ENCODE results near the gene ITFG2.

ITFG2 gene

DNA sequence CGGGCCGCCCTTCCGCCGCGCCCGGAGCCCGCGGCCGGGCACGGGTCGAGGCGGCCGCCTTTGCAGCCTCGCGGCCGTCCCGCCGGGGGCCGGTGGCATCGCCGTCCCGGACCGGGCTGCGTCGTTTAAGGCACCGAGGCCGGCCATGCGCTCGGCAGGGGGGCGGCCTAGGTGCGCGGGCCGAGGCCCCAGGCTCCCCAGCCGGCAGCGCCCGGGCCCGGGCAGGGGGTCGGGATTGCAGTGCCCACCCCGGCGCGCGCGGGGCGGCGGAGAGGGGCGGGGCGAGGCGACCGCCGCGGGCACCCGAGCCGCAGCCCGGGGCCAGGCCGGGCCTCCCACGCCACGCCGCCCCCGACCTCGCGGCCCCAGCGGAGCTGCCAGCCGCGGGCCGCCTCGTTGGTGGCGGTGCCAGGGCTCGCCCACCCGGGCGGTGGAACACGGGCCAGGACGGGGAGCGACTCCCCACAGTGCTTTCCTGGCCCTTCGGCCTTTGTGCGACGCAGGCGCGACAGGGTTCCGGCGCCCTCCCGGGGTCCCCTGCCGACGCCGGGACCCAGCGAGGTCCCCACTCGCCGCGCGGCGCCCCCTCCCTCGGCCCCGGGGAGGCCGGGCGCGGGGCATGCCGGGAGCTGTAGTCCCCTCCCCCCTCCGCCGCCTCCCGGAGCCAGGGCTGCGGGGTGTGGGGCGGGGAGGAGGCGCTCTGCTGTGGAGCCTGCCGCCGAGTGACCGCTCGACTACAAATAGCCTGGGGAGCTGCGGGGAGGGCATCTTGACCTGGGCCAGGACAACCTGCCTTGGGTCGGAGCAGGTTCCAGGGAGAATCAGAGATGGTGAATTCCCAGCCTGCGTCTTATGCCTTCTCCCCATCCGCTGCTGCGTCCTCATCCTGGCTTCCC is 16.9 kb upstream of the ITFG2 start:
- DNase-seq: peak in 1 of 2 experiments; percentile 53

DNA sequence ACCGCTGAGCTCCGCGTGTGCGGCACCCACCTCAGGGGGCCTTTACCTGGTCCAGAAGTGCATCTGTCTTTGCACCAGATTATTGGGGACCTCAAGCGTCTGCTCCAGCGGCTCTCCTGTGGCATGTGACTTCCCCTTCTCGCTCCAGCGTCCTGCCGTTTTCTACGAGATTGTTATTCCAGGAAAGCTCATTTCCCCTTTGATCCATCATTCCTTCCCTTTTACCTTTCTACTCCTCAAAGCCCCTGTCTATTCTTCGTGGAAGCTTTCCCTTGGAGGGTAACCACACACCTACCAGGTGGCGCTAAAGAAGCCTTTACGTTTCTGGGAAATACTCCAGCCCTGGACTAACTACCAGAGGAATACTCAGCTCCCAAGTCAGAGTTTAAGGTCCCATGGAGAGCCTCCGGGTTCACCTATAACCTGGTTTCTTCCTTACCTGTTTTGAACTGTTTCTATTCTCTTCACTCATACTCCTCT is 16.2 kb upstream of the ITFG2 start:
- no peak for DNase-seq

DNA sequence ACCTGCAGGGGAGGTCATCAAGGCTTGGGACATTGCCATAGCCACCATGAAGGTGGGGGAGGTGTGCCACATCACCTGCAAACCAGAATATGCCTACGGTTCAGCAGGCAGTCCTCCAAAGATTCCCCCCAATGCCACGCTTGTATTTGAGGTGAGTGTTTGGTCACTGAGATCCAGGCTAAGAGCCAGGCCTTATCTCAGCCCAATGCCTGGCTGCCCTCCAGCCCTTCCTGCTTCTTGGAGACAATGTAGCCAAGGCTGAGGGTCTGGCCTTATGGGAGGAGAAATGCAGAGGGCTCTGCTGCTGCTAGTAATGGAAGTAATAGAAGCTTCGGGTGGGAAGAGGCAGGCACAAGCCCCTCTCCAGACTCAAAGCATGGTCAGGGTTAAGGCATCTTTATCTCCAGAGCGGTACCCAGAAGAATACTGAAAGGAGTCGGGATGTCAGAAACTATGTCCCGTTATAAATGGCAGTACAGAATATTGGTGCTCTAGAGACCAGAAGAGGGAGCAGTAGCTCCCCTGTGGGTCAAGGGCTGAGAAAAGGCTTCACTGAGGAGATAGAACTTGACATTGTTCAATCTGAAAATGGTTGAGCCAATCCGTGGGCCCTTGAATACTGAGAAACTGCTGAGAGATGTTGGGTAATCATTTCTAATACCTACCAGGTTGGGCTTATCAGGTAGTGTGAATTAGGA is 14.6 kb upstream of the ITFG2 start:
- DNase-seq: no peak

DNA sequence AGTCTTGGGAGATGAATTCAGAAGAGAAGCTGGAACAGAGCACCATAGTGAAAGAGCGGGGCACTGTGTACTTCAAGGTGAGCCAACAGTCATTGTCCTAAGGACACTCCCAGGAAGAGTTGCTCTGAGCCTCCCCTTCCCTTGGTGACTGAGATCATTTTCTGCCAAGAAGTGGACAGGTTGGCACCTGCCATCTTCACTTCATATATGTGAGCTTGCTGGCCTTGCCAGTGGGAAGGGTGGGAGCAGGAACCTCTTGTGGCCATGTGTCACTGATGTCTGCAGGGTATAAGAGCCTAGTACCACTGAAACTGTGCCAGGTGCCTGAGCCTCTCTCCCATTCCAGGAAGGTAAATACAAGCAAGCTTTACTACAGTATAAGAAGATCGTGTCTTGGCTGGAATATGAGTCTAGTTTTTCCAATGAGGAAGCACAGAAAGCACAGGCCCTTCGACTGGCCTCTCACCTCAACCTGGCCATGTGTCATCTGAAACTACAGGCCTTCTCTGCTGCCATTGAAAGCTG is 12.4 kb upstream of the ITFG2 start:
- DNase-seq: no peak

GRCh38 chr12:2801044-2801783 is 11.3 kb upstream of the ITFG2 start:
- no peak for DNase-seq

DNA sequence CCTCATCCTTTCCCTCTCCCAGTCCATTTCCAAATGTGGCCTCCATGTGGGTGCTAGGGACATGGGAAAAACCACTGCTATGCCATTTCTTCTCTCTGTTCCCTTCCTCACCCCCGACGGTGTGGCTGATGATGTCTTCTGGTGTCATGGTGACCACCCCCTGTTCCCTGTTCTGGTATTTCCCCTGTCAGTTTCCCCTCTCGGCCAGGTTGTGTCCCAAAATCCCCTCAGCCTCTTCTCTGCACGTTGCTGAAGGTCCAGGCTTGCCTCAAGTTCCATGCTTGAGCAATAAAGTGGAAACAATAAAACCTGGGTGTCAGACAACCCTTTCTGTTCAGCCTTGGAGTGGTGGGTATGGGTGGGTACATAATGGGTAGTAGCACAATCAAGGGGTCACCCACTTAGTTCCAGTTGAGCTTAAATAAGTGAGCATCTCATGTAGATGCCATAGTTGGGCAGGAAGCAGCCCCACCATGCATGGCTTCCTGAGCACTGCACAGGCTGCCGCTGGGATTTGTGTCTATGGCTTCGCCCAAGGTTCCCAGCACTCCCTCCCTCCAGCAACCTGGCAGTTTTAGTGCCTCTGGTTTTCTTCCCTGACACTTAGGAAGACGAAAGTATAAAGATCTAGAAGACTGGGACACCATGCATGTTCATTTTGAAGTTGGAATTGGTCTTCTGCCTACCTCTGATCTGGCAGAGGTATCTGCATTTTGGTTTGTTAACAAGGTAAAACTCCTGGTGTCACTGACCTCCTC is 8.7 kb upstream of the ITFG2 start:
- DNase-seq: no peak

GRCh38 chr12:2804393-2805142 is 7.9 kb upstream of the ITFG2 start:
- DNase-seq: no peak

DNA sequence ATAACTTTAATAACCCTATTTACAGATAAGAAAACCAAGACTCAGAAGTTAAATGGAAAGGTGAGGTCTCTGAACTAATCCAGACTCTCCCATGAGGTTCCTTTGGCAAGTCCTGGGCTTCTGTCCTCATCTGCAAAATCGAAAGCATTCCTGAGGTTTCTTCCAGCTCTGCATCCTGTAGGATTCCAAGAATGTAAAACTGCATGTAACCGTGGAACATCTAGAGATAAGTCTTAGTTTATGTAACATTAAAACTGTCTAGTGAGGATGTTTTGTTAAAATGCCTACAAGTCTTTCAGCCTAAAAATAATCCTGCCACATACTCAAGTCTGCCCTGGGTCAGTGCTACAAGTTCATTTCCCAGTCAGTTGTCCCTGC is 7.3 kb upstream of the ITFG2 start:
- no peak for DNase-seq

DNA sequence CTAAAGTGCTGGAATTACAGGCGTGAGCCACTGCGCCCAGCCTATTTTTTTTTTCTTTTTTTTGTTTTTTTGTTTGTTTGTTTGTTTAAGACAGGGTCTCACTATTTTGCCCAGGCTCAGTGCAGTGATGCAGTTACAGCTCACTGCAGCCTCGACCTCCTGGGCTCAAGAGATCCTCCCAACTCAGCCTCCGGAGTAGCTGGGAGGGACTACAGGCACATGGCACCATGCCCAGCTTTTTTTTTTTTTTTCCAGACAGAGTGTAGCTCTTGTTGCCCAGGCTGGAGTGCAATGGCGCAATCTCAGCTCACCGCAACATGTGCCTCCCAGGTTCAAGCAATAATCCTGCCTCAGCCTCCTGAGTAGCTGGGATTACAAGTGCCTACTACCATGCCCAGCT is 5.8 kb upstream of the ITFG2 start:
- DNase-seq: no peak

DNA sequence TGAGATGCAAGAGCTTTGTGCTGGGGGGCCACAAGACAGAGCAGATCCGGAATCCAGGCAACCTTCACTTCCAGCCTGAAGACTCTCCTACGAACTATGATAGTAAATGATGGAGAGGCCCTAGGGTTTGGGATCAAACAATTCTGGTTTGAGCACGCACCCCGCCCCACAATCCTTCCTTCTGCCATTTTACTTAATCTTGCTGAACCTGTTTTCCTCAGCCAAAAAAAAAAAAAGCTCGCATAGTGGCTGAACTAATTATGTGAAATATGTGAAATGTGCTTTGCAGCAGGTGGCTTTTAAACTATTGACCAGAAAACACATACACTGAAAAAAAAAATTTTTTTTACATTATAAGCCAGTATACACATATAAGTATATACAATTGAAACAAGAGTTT is 667 bp upstream of the ITFG2 start:
- DNase-seq: no peak

DNA sequence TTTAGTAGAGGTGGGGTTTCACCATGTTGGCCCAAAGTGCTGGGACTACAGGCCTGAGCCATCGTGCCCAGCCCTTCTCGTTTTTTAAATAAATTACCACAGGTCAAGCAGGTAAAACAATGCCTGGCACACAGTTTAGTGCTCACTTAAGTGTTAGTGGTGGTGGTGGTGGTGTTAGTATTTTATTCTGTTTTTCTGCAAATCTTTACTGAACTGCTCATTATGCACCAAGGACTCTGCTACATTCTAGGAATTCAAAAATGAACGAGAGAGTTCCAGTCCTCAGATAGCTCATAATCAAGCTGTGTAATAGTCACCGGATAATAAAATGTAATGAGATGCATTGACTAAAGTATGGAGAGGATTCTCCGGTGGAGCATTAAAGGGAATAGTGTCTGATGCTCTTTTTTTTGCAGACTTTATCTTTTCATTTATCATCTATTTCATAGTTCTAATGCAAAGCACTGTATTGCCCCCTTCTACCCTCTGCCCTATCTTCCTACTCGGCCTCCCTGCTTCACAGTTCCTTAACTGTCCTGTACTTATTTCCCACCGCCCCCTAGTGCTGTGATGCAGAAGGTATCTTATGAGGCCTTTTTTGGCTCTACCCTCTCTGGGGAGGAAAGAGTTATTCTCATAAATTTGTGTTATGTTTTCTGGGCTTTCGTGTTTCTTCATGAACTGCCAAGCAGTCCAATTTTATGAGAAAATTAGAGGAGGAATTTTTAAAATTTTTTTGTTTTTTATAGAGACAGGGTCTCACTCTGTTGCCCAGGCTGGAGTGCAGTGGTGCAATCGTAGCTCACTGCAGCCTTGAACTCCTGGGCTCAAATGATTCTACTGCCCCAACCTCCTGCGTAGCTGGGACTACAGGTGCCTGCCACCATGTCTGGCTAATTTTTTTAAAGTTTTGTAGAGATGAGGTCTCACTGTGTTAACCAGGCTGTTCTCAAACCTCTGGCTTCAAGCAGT is 1.0 kb downstream of the ITFG2 start:
- DNase-seq: peak; percentile 46 to 76

DNA sequence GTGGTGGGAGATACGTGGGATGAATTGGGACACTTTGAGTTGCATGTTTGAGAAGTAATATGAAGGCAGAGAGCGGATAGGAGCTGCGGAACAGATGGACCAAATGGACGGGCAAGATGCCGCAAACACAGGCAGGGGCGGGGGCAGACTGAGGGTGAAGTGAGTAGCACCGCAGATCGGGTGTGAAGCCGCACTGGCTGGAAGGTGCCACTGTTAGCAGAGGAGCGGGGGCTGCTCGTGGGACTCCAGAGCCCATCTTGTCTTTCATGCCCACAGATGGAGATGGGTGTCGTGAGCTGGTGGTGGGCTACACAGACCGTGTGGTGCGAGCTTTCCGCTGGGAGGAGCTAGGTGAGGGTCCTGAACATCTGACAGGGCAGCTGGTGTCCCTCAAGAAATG is 7.3 kb downstream of the ITFG2 start:
- DNase-seq: no peak

GRCh38 chr12:2820432-2820831 is 8.0 kb downstream of the ITFG2 start:
- DNase-seq: no peak

- DNase-seq: no peak
These were observed 11.0 kb downstream of the ITFG2 start for GRCh38 chr12:2823483-2823882.

GRCh38 chr12:2824541-2824940 is 12.1 kb downstream of the ITFG2 start:
- no peak for DNase-seq

- no peak for DNase-seq
These were observed 12.7 kb downstream of the ITFG2 start for GRCh38 chr12:2825132-2825531.

DNA sequence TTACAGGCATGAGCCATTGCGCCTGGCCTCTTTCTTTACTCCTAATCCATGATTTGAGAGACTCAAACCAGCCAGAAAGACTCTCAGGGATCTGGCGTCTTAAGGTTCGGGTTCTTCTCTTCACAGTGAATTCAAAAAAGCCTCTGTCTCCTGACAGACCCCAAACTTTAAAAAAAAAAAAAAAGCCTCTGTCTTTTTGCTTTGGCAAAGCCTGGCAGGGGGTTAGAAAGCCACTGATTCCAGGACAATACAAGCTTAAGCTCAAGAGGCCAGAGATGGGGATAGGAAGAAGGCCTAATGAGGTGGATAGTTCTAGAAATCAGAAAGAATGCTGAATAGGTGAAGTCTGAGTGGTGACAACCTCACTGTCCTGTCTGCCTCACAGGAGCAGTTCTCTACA is 13.6 kb downstream of the ITFG2 start:
- DNase-seq: no peak

GRCh38 chr12:2826721-2827515 is 14.4 kb downstream of the ITFG2 start:
- DNase-seq: no peak

DNA sequence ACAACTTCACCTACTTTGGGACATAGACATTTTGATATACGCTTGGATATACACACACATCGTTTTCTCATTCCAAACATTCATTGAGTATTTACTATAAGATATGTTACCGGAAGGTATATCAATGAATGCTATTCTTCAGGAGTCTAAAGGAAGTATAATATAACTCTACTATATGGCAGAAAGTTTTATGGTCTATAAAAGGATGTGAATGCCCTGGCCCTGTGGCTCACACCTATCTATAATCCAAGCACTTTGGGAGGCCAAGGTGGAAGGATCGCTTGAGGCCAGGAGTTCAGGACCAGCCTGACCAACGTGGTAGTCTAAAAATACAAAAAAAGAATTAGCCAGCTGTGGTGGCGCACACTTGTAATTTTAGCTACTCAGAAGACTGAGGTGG is 16.8 kb downstream of the ITFG2 start:
- DNase-seq: no peak
